HepG2 (cell line): ENCODE measurements around the gene TXN. TPM values are rescaled to one million over a fixed set of nuclear protein-coding genes. Genes with fewer than 3 reads are reported as not detected.

Source experiments
- HOXD1 ChIP-seq: sonication (generic); formaldehyde crosslinking; IDR thresholded peaks from 2 replicates; pipeline ENCODE4 v1.5.0; 2020; ENCODE audit warnings: missing genetic modification reagents
- NFKB2 ChIP-seq: sonication (generic); formaldehyde crosslinking; IDR thresholded peaks from 2 replicates; pipeline ENCODE4 v1.4.0; 2020; ENCODE audit warnings: missing genetic modification reagents, borderline replicate concordance
- POLR2G ChIP-seq: fragments of 200-400 bp; formaldehyde crosslinking; IDR thresholded peaks from 2 replicates; pipeline ENCODE4 v1.6.1; 2018; ENCODE audit warnings: mild to moderate bottlenecking, low read depth, low read length, moderate library complexity
- ZNF687 ChIP-seq: sonication (generic); formaldehyde crosslinking; IDR thresholded peaks from 2 replicates; pipeline ENCODE4 v1.5.1; 2020; ENCODE audit warnings: mild to moderate bottlenecking, missing genetic modification reagents, moderate library complexity
- ZNF772 ChIP-seq: sonication (generic); formaldehyde crosslinking; IDR thresholded peaks from 2 replicates; pipeline ENCODE4 v1.5.0; 2020; ENCODE audit warnings: mild to moderate bottlenecking, missing genetic modification reagents
- polyA plus RNA-seq, 8 experiments: library from polyadenylated mRNA; depleted of rRNA in 3 of 8; stranded (reverse) in 7 of 8; unstranded in 1 of 8; fragments of >200 nt; fragmentation: Illumina TruSeq in 4 of 8; extraction: Trizol in 4 of 8; gene quantifications; 2 replicates each; pipeline versions ENCODE4 v1.2.1 to v1.2.3, GENCODE V29; 2011 to 2016; ENCODE audit warnings: low read depth in 4 of 8, missing spikeins in 1 of 8, mixed read lengths in 1 of 8; ENCODE audit not compliant: insufficient read depth in 1 of 8
- total RNA-seq, 5 experiments: library from RNA; depleted of rRNA; stranded (reverse); fragments of >200 nt; fragmentation: Illumina TruSeq; extraction: Trizol; gene quantifications; 2 replicates each; pipeline ENCODE4 v1.2.3, GENCODE V29; 2016; ENCODE audit warnings: low read depth in 1 of 5
- TF ChIP-seq, protein P1 (sequence below): sonication (generic); formaldehyde crosslinking; IDR thresholded peaks from 2 replicates; pipeline ENCODE4 v1.5.0; 2020; ENCODE audit warnings: mild to moderate bottlenecking, missing genetic modification reagents, moderate library complexity

The TXN gene
- total and polyA plus RNA-seq, 2 of the 13 experiments (the other 11 are each of a cell fraction or from before 2014, with no cell fraction given), result 364 to 470 TPM

GRCh38 chr9:110214090-110214489 is 42.2 kb downstream of the TXN start (continued):
- peak; percentile 21; the same call in 1 of the 2 replicates for TF ChIP-seq ZNF687
- TF ChIP-seq ZNF772 (CRISPR knock-in tag), result 0 out of 2 replicates have a peak, but pooled peaks have one; percentile 29
- 0 out of 2 replicates have a peak, but pooled peaks have one; percentile 30 for TF ChIP-seq POLR2G
- TF ChIP-seq HOXD1 (CRISPR knock-in tag), result no peak
- TF ChIP-seq, protein P1, sequence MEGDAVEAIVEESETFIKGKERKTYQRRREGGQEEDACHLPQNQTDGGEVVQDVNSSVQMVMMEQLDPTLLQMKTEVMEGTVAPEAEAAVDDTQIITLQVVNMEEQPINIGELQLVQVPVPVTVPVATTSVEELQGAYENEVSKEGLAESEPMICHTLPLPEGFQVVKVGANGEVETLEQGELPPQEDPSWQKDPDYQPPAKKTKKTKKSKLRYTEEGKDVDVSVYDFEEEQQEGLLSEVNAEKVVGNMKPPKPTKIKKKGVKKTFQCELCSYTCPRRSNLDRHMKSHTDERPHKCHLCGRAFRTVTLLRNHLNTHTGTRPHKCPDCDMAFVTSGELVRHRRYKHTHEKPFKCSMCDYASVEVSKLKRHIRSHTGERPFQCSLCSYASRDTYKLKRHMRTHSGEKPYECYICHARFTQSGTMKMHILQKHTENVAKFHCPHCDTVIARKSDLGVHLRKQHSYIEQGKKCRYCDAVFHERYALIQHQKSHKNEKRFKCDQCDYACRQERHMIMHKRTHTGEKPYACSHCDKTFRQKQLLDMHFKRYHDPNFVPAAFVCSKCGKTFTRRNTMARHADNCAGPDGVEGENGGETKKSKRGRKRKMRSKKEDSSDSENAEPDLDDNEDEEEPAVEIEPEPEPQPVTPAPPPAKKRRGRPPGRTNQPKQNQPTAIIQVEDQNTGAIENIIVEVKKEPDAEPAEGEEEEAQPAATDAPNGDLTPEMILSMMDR (CRISPR knock-in tag), result peak; percentile 10; the same call in 1 of the 2 replicates
- 0 out of 2 replicates have a peak, but pooled peaks have one; percentile 42 for TF ChIP-seq NFKB2 (CRISPR knock-in tag)
